HG02678 (cell line): Measurements from ENCODE around the gene SGIP1.

Experiments
- ATAC-seq: cut with Tn5 transposase; IDR thresholded peaks from one replicate; pipeline ENCODE4 v1.9.1; 2021; ENCODE audit warnings: mild to moderate bottlenecking, moderate library complexity; ENCODE audit not compliant: unreplicated experiment

The SGIP1 gene, protein sequence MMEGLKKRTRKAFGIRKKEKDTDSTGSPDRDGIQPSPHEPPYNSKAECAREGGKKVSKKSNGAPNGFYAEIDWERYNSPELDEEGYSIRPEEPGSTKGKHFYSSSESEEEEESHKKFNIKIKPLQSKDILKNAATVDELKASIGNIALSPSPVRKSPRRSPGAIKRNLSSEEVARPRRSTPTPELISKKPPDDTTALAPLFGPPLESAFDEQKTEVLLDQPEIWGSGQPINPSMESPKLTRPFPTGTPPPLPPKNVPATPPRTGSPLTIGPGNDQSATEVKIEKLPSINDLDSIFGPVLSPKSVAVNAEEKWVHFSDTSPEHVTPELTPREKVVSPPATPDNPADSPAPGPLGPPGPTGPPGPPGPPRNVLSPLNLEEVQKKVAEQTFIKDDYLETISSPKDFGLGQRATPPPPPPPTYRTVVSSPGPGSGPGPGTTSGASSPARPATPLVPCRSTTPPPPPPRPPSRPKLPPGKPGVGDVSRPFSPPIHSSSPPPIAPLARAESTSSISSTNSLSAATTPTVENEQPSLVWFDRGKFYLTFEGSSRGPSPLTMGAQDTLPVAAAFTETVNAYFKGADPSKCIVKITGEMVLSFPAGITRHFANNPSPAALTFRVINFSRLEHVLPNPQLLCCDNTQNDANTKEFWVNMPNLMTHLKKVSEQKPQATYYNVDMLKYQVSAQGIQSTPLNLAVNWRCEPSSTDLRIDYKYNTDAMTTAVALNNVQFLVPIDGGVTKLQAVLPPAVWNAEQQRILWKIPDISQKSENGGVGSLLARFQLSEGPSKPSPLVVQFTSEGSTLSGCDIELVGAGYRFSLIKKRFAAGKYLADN

GRCh38 chr1:66533804-66534740 is at the start of gene SGIP1:
TSS of gene SGIP1 (plus strand) at chr1:66534153. CDS start at chr1:66534359, 206 bp downstream.
- no peak for ATAC-seq

DNA sequence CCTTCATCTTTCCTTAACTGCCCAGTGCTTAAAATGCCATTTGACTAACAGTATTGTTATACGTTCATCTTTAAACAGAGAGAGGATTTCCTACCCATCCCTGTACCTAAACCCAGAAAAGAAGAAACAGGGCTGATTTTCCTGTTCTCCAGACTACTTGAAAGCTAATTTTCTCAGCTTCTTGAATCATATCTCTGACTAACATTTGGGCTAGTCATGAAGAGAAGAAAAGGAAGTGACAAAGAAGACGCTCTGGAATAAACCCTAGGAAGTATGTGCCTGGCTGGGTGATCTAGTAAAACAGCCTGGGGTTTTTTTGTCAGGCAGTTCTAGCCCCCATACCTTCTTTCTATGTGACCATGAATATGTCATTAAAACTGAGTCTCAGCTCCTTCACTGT is 44.8 kb upstream of the SGIP1 start:
- ATAC-seq: no peak

DNA sequence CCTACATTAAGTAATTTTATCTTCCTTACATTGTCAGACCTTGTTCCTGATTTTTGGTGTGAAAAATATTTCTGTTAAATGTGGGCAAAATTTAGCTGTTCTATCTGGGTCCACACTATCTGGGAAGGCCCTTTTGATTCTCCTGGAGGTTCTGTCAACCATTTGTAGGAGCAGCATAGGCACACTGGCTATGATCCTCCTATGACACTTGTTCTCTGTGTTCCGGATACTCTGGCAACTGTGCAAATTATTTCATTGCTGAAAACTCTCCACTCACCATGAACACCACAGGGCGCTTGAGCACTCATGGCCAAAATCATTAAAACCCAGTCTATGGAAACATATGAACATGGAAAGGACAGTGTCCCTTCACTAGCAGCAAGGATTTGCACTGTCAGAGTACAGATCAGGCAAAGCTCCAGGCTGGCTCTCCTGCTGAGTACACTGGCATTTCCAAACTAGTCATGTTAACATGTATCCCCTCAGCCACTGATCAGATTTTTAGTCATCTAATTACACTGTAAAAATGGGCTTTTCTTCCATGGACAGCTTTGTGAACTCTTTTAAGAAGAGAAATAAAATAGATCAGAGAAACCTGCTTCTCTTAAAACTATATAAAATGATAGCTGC is 43.9 kb upstream of the SGIP1 start:
- no peak for ATAC-seq

DNA sequence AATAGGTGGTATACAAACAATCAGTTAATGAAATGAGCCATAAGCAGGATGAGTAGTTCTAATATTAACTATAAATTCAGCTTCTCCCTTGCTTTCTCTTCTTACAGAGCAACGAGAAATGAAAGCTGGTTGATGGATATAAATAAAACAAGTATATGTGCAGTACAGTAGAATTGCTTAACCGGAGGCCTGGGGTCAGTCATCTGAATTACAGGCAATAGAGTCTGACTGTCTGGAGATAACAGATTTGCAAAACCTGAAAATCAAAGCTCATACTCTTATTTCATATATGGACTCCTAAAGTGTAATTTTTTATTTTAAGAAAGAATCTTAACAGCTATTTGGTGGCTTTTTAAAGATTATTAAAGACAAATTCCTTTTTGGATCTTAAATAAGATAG is 43.1 kb upstream of the SGIP1 start:
- no peak for ATAC-seq

DNA sequence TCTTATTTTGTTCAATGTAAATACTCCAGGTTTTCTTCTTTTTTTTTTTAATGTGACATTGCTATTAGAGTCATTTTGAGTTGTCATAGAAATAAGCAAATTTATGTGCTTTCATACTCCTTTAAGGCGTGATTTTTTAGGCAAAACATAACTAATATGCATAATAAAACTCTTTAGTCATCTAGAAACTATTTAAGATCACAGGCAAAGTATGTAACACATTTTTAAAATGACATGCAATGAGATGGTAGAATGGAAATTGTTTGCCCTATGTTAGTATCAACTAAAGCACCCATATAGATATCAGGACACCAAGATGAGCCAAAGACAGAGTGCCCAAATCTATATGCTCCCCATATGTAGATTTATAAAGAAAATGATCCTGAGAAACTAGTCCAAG is 41.5 kb upstream of the SGIP1 start:
- ATAC-seq: no peak

DNA sequence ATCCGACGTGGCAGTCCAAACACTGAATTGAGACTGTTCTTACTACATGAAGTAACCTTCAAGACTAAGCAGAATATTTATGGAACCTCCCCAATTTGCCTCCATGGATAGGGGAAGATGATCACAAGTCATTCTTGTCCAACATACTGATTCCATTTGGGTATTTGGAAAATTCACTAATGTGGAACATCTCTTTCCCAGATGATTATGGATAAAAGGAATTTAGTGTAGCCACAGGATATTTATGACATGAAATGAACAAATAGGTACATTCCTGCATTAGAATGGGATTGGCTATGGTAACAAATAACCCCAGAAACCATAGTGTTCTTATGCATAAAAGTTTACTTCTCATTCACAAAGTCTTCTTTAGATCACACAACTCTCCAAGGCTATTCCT is 40.2 kb upstream of the SGIP1 start:
- ATAC-seq: no peak

DNA sequence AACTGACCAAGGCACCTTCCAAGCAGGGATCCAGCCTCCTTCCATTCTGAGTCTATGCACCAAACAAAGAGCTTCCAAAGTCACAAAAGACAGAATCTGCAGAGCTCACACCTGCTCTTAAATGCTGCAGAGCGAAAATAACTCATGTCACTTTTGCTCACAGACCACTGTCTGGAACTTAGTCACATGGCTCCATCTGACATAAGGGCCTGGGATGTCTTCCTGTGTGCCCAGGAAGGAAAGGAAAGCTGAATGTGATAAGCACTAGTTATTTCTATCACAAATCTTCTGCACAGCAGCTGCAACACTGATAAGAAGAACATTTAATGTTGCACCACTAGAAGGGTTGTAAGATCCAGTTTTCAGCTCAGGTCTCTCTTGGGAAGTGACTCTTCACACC is 39.5 kb upstream of the SGIP1 start:
- no peak for ATAC-seq

- no peak for ATAC-seq
Measured at GRCh38 chr1:66495495-66495894, 38.5 kb upstream of the SGIP1 start.

DNA sequence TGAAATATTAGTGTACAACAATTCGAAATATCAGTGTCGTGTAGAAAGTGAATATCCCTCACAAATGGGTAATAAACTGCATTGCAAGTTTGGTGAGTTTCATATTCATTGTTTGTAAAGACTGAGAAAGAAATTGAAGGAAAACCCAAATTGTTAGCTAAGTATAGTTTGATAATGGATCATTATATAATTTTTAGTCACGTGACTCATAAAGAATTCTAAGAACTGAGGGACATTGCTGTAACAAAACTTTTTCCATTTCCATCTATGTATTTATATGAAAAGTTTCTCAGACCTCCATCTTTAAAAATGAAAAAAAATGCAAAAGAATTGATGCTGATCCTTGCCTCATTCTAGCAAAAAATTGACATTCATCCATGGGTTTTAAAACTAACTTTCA is 36.0 kb upstream of the SGIP1 start:
- no peak for ATAC-seq

DNA sequence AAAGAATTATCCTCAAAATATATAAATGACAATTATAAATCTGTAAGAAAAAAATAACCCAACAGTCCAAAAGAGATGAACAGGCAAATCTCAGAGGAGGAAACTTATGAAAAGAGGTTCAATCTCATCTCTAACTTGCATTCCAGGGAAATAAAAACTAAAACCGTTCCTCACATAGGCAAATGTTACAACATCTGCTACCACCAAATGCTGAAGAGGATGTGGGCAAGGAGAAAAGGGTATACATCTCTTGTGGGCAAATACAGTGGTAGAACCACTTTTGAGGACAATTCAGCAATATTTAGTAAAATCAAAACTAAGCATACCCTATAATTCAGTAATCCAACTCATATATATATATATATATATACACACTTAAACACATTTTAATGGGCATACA is 33.7 kb upstream of the SGIP1 start:
- no peak for ATAC-seq

DNA sequence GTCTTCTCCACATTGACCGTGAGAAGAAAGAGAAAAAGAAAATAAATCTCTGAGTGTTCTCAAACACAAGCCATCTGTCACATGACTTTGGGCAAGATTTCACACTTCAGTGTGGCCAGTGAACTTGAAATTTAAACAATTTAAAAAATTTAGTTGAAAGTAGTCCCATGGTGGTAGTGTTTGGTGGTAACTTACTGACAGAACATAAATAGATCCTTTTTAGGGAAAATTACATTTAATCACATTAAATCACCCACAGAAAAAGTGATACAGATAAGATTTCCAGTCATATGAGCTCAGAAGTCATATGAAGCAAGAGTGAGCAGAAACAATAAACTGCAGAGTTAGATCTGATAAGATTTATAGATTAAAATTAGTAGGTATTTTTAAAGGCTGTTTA is 31.9 kb upstream of the SGIP1 start:
- no peak for ATAC-seq

DNA sequence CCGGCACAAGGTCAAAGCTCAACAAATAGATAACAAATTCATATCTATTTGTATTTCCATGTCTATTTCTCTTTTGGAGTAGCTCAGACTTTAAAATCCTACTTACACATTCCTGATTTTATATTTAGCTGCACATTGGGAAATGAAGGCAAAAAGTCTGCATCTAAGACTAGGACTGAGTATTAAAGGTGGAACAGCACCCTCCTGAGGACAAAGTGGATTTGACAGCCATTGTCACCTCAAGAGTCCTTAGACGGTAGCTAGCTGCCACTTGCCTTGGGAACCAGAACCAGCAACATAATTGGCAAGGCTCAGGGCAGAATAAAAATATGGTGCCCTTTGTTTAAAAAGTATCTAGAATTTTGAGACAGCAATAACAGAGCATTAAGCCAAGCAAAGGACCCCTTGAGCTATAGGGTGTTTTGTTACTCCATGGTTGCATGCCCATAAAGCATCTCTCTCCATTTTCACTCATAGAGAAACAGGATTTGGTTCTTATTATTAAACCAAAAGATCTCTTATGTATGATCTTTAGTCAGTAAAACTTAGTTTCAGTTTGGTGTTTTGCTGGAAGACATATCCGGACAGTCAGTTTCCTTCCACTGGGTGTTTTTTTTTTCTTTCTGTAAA is 30.0 kb upstream of the SGIP1 start:
- ATAC-seq: no peak

- no peak for ATAC-seq
Measured at GRCh38 chr1:66505671-66506392, 28.1 kb upstream of the SGIP1 start.

DNA sequence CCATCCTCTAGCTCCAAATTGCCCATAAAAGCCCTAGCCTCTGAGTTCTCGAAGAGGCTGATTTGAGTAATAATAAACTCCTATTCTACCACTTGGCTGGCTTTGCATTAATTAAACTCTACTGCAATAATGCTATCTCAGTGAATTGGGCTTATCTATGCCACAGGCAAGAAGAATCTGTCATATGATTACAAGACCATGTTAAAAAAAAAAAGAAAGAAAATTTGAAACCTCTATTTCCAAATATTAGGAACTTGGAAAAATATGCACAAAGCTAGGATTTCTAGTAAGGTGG is 27.6 kb upstream of the SGIP1 start:
- ATAC-seq: no peak

GRCh38 chr1:66506991-66507390 is 27.0 kb upstream of the SGIP1 start:
- no peak for ATAC-seq

- ATAC-seq: no peak
Measured at GRCh38 chr1:66510407-66510806, 23.5 kb upstream of the SGIP1 start.

DNA sequence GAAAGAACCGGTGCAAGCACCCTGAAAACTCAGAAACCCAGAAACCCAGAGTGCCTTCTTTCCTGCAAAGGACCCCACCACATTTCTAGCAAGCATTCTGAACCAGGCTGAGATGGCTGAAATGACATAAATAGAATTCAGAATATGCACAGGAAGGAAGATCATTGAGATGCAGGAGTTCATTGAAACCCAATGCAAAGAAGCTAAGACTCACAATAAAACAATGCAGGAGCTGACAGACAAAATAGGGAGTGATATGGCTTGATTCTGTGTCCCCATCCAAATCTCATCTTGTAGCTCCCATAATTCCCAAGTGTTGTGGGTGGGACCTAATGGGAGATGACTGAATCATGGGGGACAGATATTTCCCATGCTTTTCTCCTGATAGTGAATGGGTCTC is 22.8 kb upstream of the SGIP1 start:
- no peak for ATAC-seq

GRCh38 chr1:66517959-66518358 is 16.0 kb upstream of the SGIP1 start:
- no peak for ATAC-seq

GRCh38 chr1:66518654-66519053 is 15.3 kb upstream of the SGIP1 start:
- no peak for ATAC-seq

GRCh38 chr1:66519992-66520391 is 14.0 kb upstream of the SGIP1 start:
- ATAC-seq: no peak
